OCI-LY1 (cell line): ENCODE results near the gene SUSD3.

Experiments used
- CTCF ChIP-seq: fragments of 200-600 bp; sonication (generic), shearing (Covaris generic); IDR thresholded peaks from 2 replicates; pipeline ENCODE4 v1.5.1; 2017; ENCODE audit warnings: mild to moderate bottlenecking, antibody characterized with exemption, low read length, moderate library complexity, mixed read lengths
- EZH2 ChIP-seq: fragments of 200-600 bp; sonication (generic), shearing (Covaris generic); IDR thresholded peaks from 2 replicates; pipeline ENCODE4 v1.8.0; 2017; ENCODE audit warnings: borderline replicate concordance, mixed run types, mild to moderate bottlenecking, antibody characterized with exemption, low read length, moderate library complexity, mixed read lengths

- TF ChIP-seq CTCF (no peak), EZH2 (no peak)
Observed at GRCh38 chr9:93105620-93106019, 47.1 kb downstream of the SUSD3 start.
